Trophoblast cell (in vitro differentiated cells and primary cell): Measurements from ENCODE around the gene PRM2.

Source experiments
- DNase-seq, 2 donors: peaks; one replicate each; pipeline ENCODE4 v3.0.0-alpha.2; 2016
- H2AFZ ChIP-seq: 2 replicates; pipeline ENCODE4 v1.6.1; 2013; ENCODE audit warnings: low read length, moderate library complexity, mild to moderate bottlenecking; ENCODE audit not compliant: insufficient read depth, poor library complexity
- H2AK5ac ChIP-seq: 2 replicates; pipeline ENCODE4 v1.6.1; 2013; ENCODE audit warnings: mild to moderate bottlenecking, low read length
- H2BK120ac ChIP-seq: 2 replicates; pipeline ENCODE4 v1.6.1; 2013; ENCODE audit warnings: low read length, mild to moderate bottlenecking, moderate library complexity; ENCODE audit not compliant: insufficient read depth, poor library complexity
- H2BK12ac ChIP-seq: 2 replicates; pipeline ENCODE4 v1.6.1; 2013; ENCODE audit warnings: mild to moderate bottlenecking, low read length, moderate library complexity
- H2BK5ac ChIP-seq: 2 replicates; pipeline ENCODE4 v1.6.1; 2013; ENCODE audit warnings: low read length, low read depth, moderate library complexity, mild to moderate bottlenecking; ENCODE audit not compliant: poor library complexity
- H3K14ac ChIP-seq: 2 replicates; pipeline ENCODE4 v1.6.1; 2013; ENCODE audit warnings: mild to moderate bottlenecking, low read length
- H3K18ac ChIP-seq: 2 replicates; pipeline ENCODE4 v1.6.1; 2013; ENCODE audit warnings: mild to moderate bottlenecking, low read length
- H3K23ac ChIP-seq: 2 replicates; pipeline ENCODE4 v1.6.1; 2013; ENCODE audit warnings: low read length
- H3K27ac ChIP-seq: 2 replicates; pipeline ENCODE4 v1.5.1; 2013; ENCODE audit warnings: low read depth, mild to moderate bottlenecking, inconsistent platforms, low read length, moderate library complexity
- H3K27me3 ChIP-seq: 2 replicates; pipeline ENCODE4 v1.6.1; 2013; ENCODE audit warnings: inconsistent platforms, mild to moderate bottlenecking, low read length, moderate library complexity; ENCODE audit not compliant: insufficient read depth
- H3K36me3 ChIP-seq, 2 experiments: 1 replicate in 1 of 2; 2 replicates in 1 of 2; pipeline ENCODE4 v1.6.1; 2013; ENCODE audit warnings: low read length in 2 of 2, mild to moderate bottlenecking in 2 of 2, moderate library complexity in 1 of 2; ENCODE audit not compliant: insufficient read depth in 2 of 2, control insufficient read depth in 1 of 2
- H3K4ac ChIP-seq: 2 replicates; pipeline ENCODE4 v1.6.1; 2013; ENCODE audit warnings: low read depth, mild to moderate bottlenecking, low read length, moderate library complexity
- H3K4me1 ChIP-seq, 2 experiments: 1 replicate in 1 of 2; 2 replicates in 1 of 2; pipeline ENCODE4 v1.6.1; 2013; ENCODE audit warnings: low read length in 2 of 2, mild to moderate bottlenecking in 2 of 2, moderate library complexity in 1 of 2; ENCODE audit not compliant: insufficient read depth in 2 of 2, control insufficient read depth in 1 of 2
- H3K4me2 ChIP-seq: 2 replicates; pipeline ENCODE4 v1.6.1; 2013; ENCODE audit warnings: inconsistent platforms, mild to moderate bottlenecking, low read length, moderate library complexity
- H3K4me3 ChIP-seq: 2 replicates; pipeline ENCODE4 v1.5.1; 2013; ENCODE audit warnings: mild to moderate bottlenecking, low read depth, low read length, inconsistent platforms
- H3K79me1 ChIP-seq: one replicate; pipeline ENCODE4 v1.6.1; 2013; ENCODE audit warnings: low read length
- H3K79me2 ChIP-seq: 2 replicates; pipeline ENCODE4 v1.6.1; 2013; ENCODE audit warnings: low read length, mild to moderate bottlenecking; ENCODE audit not compliant: control insufficient read depth, insufficient read depth, poor library complexity
- H3K9ac ChIP-seq: 2 replicates; pipeline ENCODE4 v1.6.1; 2013; ENCODE audit warnings: mild to moderate bottlenecking, low read length
- H3K9me3 ChIP-seq: 2 replicates; pipeline ENCODE4 v1.6.1; 2013; ENCODE audit warnings: low read depth, mild to moderate bottlenecking, control low read depth, inconsistent platforms, low read length; ENCODE audit not compliant: insufficient read depth
- H4K12ac ChIP-seq: 2 replicates; pipeline ENCODE4 v1.6.1; 2013; ENCODE audit warnings: low read depth, mild to moderate bottlenecking, low read length, moderate library complexity
- H4K8ac ChIP-seq: 2 replicates; pipeline ENCODE4 v1.6.1; 2013; ENCODE audit warnings: low read depth, mild to moderate bottlenecking, low read length, moderate library complexity
- H4K91ac ChIP-seq: one replicate; pipeline ENCODE4 v1.6.1; 2013; ENCODE audit warnings: low read depth, mild to moderate bottlenecking, low read length, moderate library complexity
- WGBS: extraction: QIAGEN DNeasy Blood & Tissue Kit; methylation state at CpG from one replicate; pipeline ENCODE4 v1.1.7; 2013; ENCODE audit warnings: missing lambda C conversion rate; ENCODE audit not compliant: insufficient read length, insufficient coverage; ENCODE audit errors: extremely low coverage; 5-methylcytosine and 5-hydroxymethylcytosine counted together

PRM2 gene

DNA sequence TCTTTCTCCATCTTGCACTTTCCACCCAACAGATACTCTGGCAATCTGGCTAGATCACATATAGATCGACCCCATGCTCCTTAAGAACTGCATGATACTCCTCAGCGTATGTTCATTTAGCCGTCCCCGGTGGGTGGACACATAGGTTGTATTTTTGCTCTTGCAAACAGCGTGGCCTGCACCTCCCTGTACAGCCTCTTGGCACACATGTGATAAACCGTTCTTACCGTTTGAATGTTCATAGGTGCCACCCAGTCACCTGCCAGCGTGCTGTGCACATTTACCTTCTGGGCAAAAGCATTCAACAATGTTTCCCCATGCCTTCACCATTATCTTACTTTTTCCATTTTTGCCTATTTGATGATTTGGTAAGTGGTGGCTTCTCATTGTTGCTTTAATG lies 13.4 kb downstream of the PRM2 start:
- no CpG with 5 or more reads among the region's 8 CpGs for WGBS
- H2AK5ac ChIP-seq, result no peak overlapping the region
- no peak overlapping the region for H3K23ac ChIP-seq
- H3K4me2 ChIP-seq, result no peak overlapping the region
- no peak overlapping the region for H3K18ac ChIP-seq
- no peak overlapping the region for H2BK12ac ChIP-seq
- H2BK120ac ChIP-seq, result no peak overlapping the region
- no peaks in the 10 kb centered on the region for H3K79me2 ChIP-seq
- H4K8ac ChIP-seq, result no peak overlapping the region
- DNase-seq, result no peak
- H3K4me1 ChIP-seq, result peaks cover 14 to 16% of the 10 kb centered on the region in 2 experiments
- H3K27ac ChIP-seq, result no peak overlapping the region
- peaks cover 4% of the 10 kb centered on the region for H3K79me1 ChIP-seq
- peaks cover 2% of the 10 kb centered on the region for H3K9me3 ChIP-seq
- no peak overlapping the region for H3K14ac ChIP-seq
- H3K36me3 ChIP-seq, result no peaks in the 10 kb centered on the region
- H3K27me3 ChIP-seq, result no peaks in the 10 kb centered on the region
- H4K91ac ChIP-seq, result no peak overlapping the region
- no peak overlapping the region for H3K4ac ChIP-seq
- H4K12ac ChIP-seq, result no peak overlapping the region
- H3K9ac ChIP-seq, result no peak overlapping the region
- H3K4me3 ChIP-seq, result no peak overlapping the region
- H2AFZ ChIP-seq, result no peak overlapping the region
- no peak overlapping the region for H2BK5ac ChIP-seq

DNA sequence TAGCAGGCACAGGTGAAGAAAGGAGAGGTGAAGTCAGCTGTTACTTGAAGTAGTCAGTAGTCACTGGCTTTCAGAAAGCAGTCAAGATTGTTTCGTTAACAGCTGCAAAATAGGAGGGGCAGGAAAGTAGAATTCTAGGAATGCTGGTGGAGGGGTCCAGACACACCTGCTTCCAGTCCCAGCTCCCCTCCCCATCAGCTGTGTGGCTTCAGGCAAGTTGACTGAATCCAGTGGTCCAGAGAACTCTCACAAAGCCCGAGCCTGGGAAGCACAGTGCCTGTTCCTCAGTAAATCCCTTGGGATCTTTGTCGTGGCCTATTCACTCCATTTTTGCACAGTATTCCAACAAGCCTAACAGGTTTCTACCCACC lies 15.7 kb downstream of the PRM2 start:
- Histone ChIP-seq H3K27me3 (no peaks in the 10 kb centered on the region), H3K14ac (no peak overlapping the region), H3K79me1 (peaks cover 17% of the 10 kb centered on the region), H3K4ac (no peak overlapping the region), H3K9me3 (peaks cover 2% of the 10 kb centered on the region), H3K36me3 (no peaks in the 10 kb centered on the region), H2AFZ (no peak overlapping the region), H3K4me2 (peak overlapping the region; percentile 11), H2BK12ac (no peak overlapping the region), H4K12ac (no peak overlapping the region), H3K27ac (peak overlapping the region; percentile 24), H3K4me1 (peaks cover 19 to 23% of the 10 kb centered on the region in 2 experiments), H2BK120ac (no peak overlapping the region), H3K9ac (no peak overlapping the region), H3K18ac (no peak overlapping the region), H3K23ac (no peak overlapping the region), H4K8ac (no peak overlapping the region), H3K79me2 (peaks cover 6% of the 10 kb centered on the region), H2BK5ac (no peak overlapping the region), H4K91ac (peak overlapping the region; percentile 29), H3K4me3 (no peak overlapping the region), H2AK5ac (no peak overlapping the region)
- whole genome bisulfite sequencing, result no CpG with 5 or more reads among the region's 3 CpGs
- DNase-seq, result peak in 1 of 2 donors; percentile 72

DNA sequence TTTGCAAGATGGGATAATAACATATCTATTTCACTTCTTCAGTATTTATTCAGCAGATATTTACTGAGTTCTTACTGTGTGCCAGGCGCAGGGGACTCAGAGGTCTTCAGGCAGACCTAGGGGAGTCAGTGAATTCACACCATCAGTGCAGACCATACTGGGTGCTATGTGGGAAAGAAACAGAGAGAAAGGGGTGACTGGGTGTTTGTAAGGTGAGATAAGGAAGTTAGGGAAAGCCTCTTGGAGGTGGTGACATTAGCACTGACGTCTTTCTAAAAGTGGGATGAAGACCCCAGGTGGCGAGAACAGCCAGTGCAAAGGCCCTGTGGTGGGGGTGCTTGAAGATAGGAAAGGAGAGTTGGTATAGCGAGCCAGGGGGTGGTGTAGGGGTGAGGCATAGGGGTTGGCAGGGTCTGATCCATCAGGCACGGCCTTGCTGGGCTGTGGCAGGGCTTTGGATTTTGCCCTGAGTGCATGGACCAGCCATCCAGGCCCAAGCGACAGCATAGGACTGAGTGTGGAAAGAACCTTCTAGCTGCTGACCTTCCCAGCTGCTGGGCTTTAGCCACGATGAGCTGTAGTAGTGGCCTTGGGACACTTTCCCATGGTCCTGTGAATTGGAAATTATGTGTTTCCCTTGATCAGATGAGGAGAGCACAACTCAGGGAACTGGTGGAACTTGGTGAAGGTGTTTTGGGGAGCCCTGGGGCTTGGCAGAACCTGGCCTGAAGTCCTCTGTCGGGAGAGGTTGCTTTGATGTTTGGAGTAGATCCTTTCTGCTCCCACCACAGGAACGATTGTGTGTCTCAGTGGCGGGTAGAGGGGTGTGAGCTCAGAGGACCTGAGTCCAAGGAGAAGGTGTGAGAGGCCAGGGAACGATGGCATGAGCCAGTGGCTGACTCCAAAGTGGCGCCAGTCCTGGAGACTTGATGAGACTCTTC lies 16.4 kb downstream of the PRM2 start:
- no peak for DNase-seq
- Histone ChIP-seq H3K36me3 (no peaks in the 10 kb centered on the region), H3K9ac (no peak overlapping the region), H2AFZ (no peak overlapping the region), H3K79me2 (peaks cover 12% of the 10 kb centered on the region), H3K23ac (no peak overlapping the region), H4K12ac (no peak overlapping the region), H2BK12ac (no peak overlapping the region), H2BK120ac (peak overlapping the region; percentile 11), H2AK5ac (peak overlapping the region; percentile 9), H2BK5ac (no peak overlapping the region), H3K4ac (no peak overlapping the region), H3K14ac (no peak overlapping the region), H3K27ac (no peak overlapping the region), H3K4me2 (peak overlapping the region; percentile 11), H3K4me3 (peak overlapping the region; percentile 24), H3K79me1 (peaks cover 22% of the 10 kb centered on the region), H4K8ac (no peak overlapping the region), H4K91ac (peak overlapping the region; percentile 29), H3K9me3 (peaks cover 2% of the 10 kb centered on the region), H3K27me3 (no peaks in the 10 kb centered on the region), H3K4me1 (peaks cover 19 to 23% of the 10 kb centered on the region in 2 experiments), H3K18ac (no peak overlapping the region)
- WGBS, result no CpG with 5 or more reads among the region's 12 CpGs

DNA sequence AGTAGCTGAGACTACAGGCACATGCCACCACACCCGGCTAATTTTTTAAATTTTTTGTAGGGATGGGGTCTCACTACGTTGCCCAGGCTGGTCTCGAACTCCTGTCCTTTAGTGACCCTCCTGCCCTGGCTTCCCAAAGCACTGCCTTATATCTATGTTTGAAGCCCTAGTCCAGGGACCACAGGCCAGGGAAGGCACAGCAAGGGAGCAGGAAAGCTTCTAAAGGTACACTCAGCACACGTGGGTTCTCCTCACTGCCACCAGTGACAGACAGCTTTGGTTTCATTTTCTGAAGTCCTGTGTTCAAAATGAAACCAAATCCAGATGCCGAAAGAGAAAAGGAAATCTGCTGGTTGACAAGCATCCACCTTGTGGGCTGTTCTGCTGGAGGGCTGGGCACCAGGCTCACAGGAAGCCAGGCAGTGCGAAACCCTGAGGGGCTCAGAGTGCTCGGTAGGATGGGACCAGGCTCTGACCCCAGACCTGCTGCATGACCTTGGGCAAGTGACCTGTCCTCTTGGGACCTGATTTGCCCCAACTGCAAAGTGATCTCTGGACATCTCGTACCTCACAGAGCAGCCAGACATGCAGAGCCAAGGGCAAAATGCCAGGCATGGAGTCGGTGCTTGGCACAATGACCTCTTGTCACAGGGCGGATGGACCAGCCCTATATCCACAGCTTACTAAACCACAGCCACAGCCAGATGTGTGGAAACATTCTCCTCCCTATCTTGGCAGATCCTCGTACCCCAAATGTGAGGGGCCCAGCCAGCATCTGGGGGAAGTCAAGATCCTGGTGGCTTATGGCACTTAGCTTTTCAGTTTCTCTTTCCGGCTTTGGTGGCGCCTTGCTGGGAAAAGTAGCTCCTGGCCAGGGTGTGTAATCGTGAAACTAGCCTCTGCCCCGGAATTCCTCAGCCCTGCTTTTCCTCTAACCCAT lies 17.5 kb downstream of the PRM2 start:
- H3K4ac ChIP-seq, result no peak overlapping the region
- no CpG with 5 or more reads among the region's 15 CpGs for WGBS
- no peak overlapping the region for H3K27ac ChIP-seq
- H3K9me3 ChIP-seq, result peaks cover 2% of the 10 kb centered on the region
- no peak overlapping the region for H2BK5ac ChIP-seq
- DNase-seq, result no peak
- H3K4me2 ChIP-seq, result no peak overlapping the region
- peaks cover 22 to 31% of the 10 kb centered on the region in 2 experiments for H3K4me1 ChIP-seq
- H2AFZ ChIP-seq, result peak overlapping the region; percentile 23
- H4K91ac ChIP-seq, result no peak overlapping the region
- no peak overlapping the region for H3K18ac ChIP-seq
- peaks cover 18% of the 10 kb centered on the region for H3K79me2 ChIP-seq
- peak overlapping the region; percentile 78 for H2AK5ac ChIP-seq
- H4K12ac ChIP-seq, result no peak overlapping the region
- no peaks in the 10 kb centered on the region for H3K27me3 ChIP-seq
- no peak overlapping the region for H4K8ac ChIP-seq
- H3K4me3 ChIP-seq, result no peak overlapping the region
- H3K79me1 ChIP-seq, result peaks cover 25% of the 10 kb centered on the region
- no peak overlapping the region for H3K9ac ChIP-seq
- H2BK120ac ChIP-seq, result no peak overlapping the region
- H3K36me3 ChIP-seq, result peaks cover 2% of the 10 kb centered on the region in 2 experiments
- H3K14ac ChIP-seq, result no peak overlapping the region
- no peak overlapping the region for H3K23ac ChIP-seq
- H2BK12ac ChIP-seq, result peak overlapping the region; percentile 22
